SK-N-SH treated with all-trans-retinoic acid at 6 μM for 48 hours (cell line): ENCODE results near the gene ALMS1.

Source experiments
- ARNTL ChIP-seq: fragments of 450-650 bp; formaldehyde crosslinking; IDR thresholded peaks from 2 replicates; pipeline ENCODE4 v1.5.0; 2020; ENCODE audit warnings: low read depth, mild to moderate bottlenecking, moderate library complexity, borderline replicate concordance
- BACH2 ChIP-seq: fragments of 250-450 bp; sonication (Bioruptor Pico); IDR thresholded peaks from 2 replicates; pipeline ENCODE4 v1.9.0; 2021; ENCODE audit warnings: mild to moderate bottlenecking, borderline replicate concordance
- ESRRG ChIP-seq: fragments of 250-450 bp; sonication (Bioruptor Pico); IDR thresholded peaks from 2 replicates; pipeline ENCODE4 v1.6.1; 2021; ENCODE audit warnings: mild to moderate bottlenecking
- OSR1 ChIP-seq: fragments of 250-450 bp; sonication (Bioruptor Pico); IDR thresholded peaks from 2 replicates; pipeline ENCODE4 v1.8.0; 2022; ENCODE audit warnings: moderate library complexity, mild to moderate bottlenecking, inconsistent platforms
- RARB ChIP-seq: fragments of 250-450 bp; sonication (Bioruptor Pico); IDR thresholded peaks from 2 replicates; pipeline ENCODE4 v1.8.0; 2021; ENCODE audit warnings: mild to moderate bottlenecking, moderate library complexity
- SNAI2 ChIP-seq: fragments of 250-450 bp; sonication (Bioruptor Pico); IDR thresholded peaks from 2 replicates; pipeline ENCODE4 v1.5.0; 2020; ENCODE audit warnings: mild to moderate bottlenecking, moderate library complexity
- TSHZ2 ChIP-seq: fragments of 250-450 bp; sonication (Bioruptor Pico); IDR thresholded peaks from 2 replicates; pipeline ENCODE4 v1.5.0; 2020; ENCODE audit warnings: mild to moderate bottlenecking, moderate library complexity
- ZFP30 ChIP-seq: fragments of 450-650 bp; formaldehyde crosslinking; IDR thresholded peaks from 2 replicates; pipeline ENCODE4 v1.5.0; 2022; ENCODE audit warnings: mild to moderate bottlenecking, moderate library complexity
- TF ChIP-seq, protein P1 (sequence below): fragments of 250-450 bp; sonication (Bioruptor Pico); IDR thresholded peaks from 2 replicates; pipeline ENCODE4 v1.5.1; 2021; ENCODE audit warnings: mild to moderate bottlenecking, moderate library complexity

DNA sequence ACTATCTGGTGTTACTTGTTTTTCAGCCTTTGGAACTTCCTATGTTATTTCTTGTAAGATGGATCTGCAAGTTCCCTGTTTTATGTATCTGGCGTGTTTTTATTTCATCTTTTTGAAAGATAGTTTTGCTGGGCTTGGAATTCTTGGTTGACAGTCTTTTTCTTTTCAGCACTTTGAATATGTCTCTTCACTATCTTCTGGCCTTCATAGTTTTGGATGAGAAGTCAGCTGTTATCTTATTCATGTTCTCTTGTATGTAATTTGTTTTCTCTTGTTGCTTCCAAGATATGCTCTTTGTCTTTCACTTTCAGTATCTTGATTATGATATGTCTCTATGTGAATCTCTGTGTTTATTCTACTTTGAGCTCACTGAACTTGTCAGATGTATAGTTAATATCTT lies 50.4 kb downstream of the ALMS1 start:
- TF ChIP-seq, protein P1, sequence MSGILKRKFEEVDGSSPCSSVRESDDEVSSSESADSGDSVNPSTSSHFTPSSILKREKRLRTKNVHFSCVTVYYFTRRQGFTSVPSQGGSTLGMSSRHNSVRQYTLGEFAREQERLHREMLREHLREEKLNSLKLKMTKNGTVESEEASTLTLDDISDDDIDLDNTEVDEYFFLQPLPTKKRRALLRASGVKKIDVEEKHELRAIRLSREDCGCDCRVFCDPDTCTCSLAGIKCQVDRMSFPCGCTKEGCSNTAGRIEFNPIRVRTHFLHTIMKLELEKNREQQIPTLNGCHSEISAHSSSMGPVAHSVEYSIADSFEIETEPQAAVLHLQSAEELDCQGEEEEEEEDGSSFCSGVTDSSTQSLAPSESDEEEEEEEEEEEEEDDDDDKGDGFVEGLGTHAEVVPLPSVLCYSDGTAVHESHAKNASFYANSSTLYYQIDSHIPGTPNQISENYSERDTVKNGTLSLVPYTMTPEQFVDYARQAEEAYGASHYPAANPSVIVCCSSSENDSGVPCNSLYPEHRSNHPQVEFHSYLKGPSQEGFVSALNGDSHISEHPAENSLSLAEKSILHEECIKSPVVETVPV (CRISPR knock-in tag), result no peak
- TF ChIP-seq ZFP30 (no peak), RARB (CRISPR knock-in tag) (no peak), ESRRG (CRISPR knock-in tag) (no peak), SNAI2 (CRISPR knock-in tag) (no peak), ARNTL (no peak), TSHZ2 (no peak), OSR1 (CRISPR knock-in tag) (no peak), BACH2 (CRISPR knock-in tag) (no peak)
